RWPE1 (cell line): ENCODE results near the gene LRRC9.

ENCODE experiments used
- CTCF ChIA-PET: fragments of 350-600 bp; sonication (Branson Sonifier 250); formaldehyde crosslinking; extraction: SDS; loops from one replicate; lab custom pipeline; 2021; lab: Yijun Ruan, JAX
- POLR2A ChIA-PET: fragments of 400-600 bp; formaldehyde crosslinking; extraction: SDS; loops from one replicate; lab custom pipeline; 2020; ENCODE audit warnings: antibody characterized with exemption; ENCODE audit not compliant: low non-redundant PET; lab: Yijun Ruan, JAX
- DNase-seq: peaks from one replicate; pipeline ENCODE4 v3.0.0; 2012; ENCODE audit warnings: low spot score
- H3K27ac ChIP-seq: fragments of 450-650 bp; 2 replicates; pipeline ENCODE4 v1.5.1; 2017
- CTCF ChIP-seq: fragments of 450-650 bp; conservative IDR thresholded peaks from 2 replicates; pipeline ENCODE4 v1.5.1; 2017; ENCODE audit warnings: low read depth, mild to moderate bottlenecking

LRRC9 gene

GRCh38 chr14:59919570-59920377 lies at the start of gene LRRC9:
Gene LRRC9, plus strand, starts transcription at chr14:59920144.
- POLR2A ChIA-PET: no interaction called here
- CTCF ChIA-PET: no interaction called here
- H3K27ac ChIP-seq: no peak within 1 kb of the TSS
- TF ChIP-seq CTCF: no peak
- no peak for DNase-seq

- POLR2A ChIA-PET: no interaction called here
- CTCF ChIA-PET: interaction anchor here (0.7 kb wide), 1 partner anchor 74 kb away, joined by 3 read pairs; no protein-coding TSS in a partner anchor
- DNase-seq: peak; percentile 36
- H3K27ac ChIP-seq: no peak within 1 kb of the TSS
- TF ChIP-seq CTCF: no peak
Measured at GRCh38 chr14:59870277-59871165, 49.4 kb upstream of the LRRC9 start, which contains the start of gene RTN1. Gene RTN1, minus strand, starts transcription at chr14:59870776. Its CDS starts 146 bp downstream, at chr14:59870630.

GRCh38 chr14:59871166-59871495 lies 48.8 kb upstream of the LRRC9 start:
- no peak for DNase-seq
- ChIA-PET POLR2A (no interaction called here), CTCF (interaction anchor here (0.7 kb wide), 1 partner anchor 73 kb away, joined by 3 read pairs; no protein-coding TSS in a partner anchor)
- no peak for TF ChIP-seq CTCF
- no peak overlapping the region for H3K27ac ChIP-seq

GRCh38 chr14:59882957-59883356 lies 37.0 kb upstream of the LRRC9 start:
- no peak for DNase-seq
- ChIA-PET CTCF (interaction anchor here (0.5 to 0.6 kb wide), 2 partner anchors 229 to 346 kb away, joined by 3 to 5 read pairs; no protein-coding TSS in a partner anchor), POLR2A (no interaction called here)
- no peak overlapping the region for H3K27ac ChIP-seq
- TF ChIP-seq CTCF: 0 out of 2 replicates have a peak, but pooled peaks have one; percentile 9

GRCh38 chr14:59890676-59891075 lies 29.3 kb upstream of the LRRC9 start:
- ChIA-PET POLR2A (no interaction called here), CTCF (interaction anchor here (0.6 kb wide), 1 partner anchor 1155 kb away, joined by 6 read pairs; no protein-coding TSS in a partner anchor)
- TF ChIP-seq CTCF: no peak
- no peak overlapping the region for H3K27ac ChIP-seq
- no peak for DNase-seq

GRCh38 chr14:59895721-59896120 lies 24.2 kb upstream of the LRRC9 start:
- TF ChIP-seq CTCF: no peak
- no peak overlapping the region for H3K27ac ChIP-seq
- ChIA-PET POLR2A (no interaction called here), CTCF (no interaction called here)
- DNase-seq: no peak
